Common myeloid progenitor, CD34-positive (primary cell): ENCODE measurements around the gene PPP1R3D.
"Not testable (repeated sequence)": the region's sequence is repeated elsewhere in the genome, so short reads cannot be mapped to it uniquely, and the experiment has no call there.

ENCODE experiments used
- CTCF ChIA-PET: fragments of 350-600 bp; sonication (Branson Sonifier 250); formaldehyde crosslinking; loops from one replicate; lab custom pipeline; 2021; ENCODE audit warnings: antibody characterized with exemption; lab: Charles Lee
- POLR2A ChIA-PET: fragments of 350-600 bp; sonication (Branson Sonifier 250); formaldehyde crosslinking; loops from one replicate; lab custom pipeline; 2021; ENCODE audit warnings: antibody characterized with exemption; lab: Charles Lee
- DNase-seq, 3 donors: peaks; one replicate each; pipeline versions ENCODE4 v3.0.0 to v3.0.0-alpha.2; 2013
- H3K27ac ChIP-seq, 2 experiments: 1 replicate in 1 of 2; 2 replicates in 1 of 2; pipeline ENCODE4 v1.7.0; 2013; ENCODE audit warnings: inconsistent platforms in 2 of 2, low read length in 2 of 2, mild to moderate bottlenecking in 2 of 2, low read depth in 1 of 2, moderate library complexity in 1 of 2; ENCODE audit not compliant: severe bottlenecking in 2 of 2, insufficient read depth in 1 of 2, poor library complexity in 1 of 2
- H3K27me3 ChIP-seq, 5 experiments: replicated peaks in 2 of 5; 1 replicate in 3 of 5; 2 replicates in 2 of 5; pipeline versions ENCODE4 v1.6.1 to v1.7.0; 2013; ENCODE audit warnings: low read length in 4 of 5, mild to moderate bottlenecking in 2 of 5, moderate library complexity in 2 of 5, inconsistent platforms in 1 of 5; ENCODE audit not compliant: insufficient read depth in 5 of 5, control insufficient read depth in 4 of 5
- H3K36me3 ChIP-seq, 4 experiments: 1 replicate in 2 of 4; 2 replicates in 2 of 4; pipeline versions ENCODE4 v1.6.1 to v1.7.0; 2013; ENCODE audit warnings: low read length in 3 of 4, control low read depth in 1 of 4, mild to moderate bottlenecking in 1 of 4; ENCODE audit not compliant: control insufficient read depth in 4 of 4, insufficient read depth in 4 of 4
- H3K4me1 ChIP-seq, 4 experiments: 1 replicate in 3 of 4; 2 replicates in 1 of 4; pipeline versions ENCODE4 v1.6.1 to v1.7.1; 2013; ENCODE audit warnings: low read length in 3 of 4, mild to moderate bottlenecking in 3 of 4, control low read depth in 1 of 4, inconsistent platforms in 1 of 4, moderate library complexity in 1 of 4; ENCODE audit not compliant: control insufficient read depth in 4 of 4, insufficient read depth in 4 of 4; ENCODE audit errors: control extremely low read depth in 1 of 4
- H3K4me3 ChIP-seq, 7 experiments: 1 replicate in 4 of 7; 2 replicates in 3 of 7; pipeline versions ENCODE4 v1.5.1 to v1.7.0; 2013; ENCODE audit warnings: mild to moderate bottlenecking in 7 of 7, low read length in 6 of 7, moderate library complexity in 6 of 7, inconsistent platforms in 2 of 7, low read depth in 2 of 7, control low read depth in 1 of 7; ENCODE audit not compliant: insufficient read depth in 4 of 7, control insufficient read depth in 1 of 7; ENCODE audit errors: extremely low read depth in 1 of 7
- H3K9me3 ChIP-seq, 5 experiments: 1 replicate in 4 of 5; 2 replicates in 1 of 5; pipeline versions ENCODE4 v1.6.1 to v1.7.1; 2013; ENCODE audit warnings: low read length in 4 of 5, mild to moderate bottlenecking in 2 of 5, inconsistent platforms in 1 of 5, low read depth in 1 of 5, moderate library complexity in 1 of 5; ENCODE audit not compliant: control insufficient read depth in 4 of 5, insufficient read depth in 2 of 5; ENCODE audit errors: control extremely low read depth in 1 of 5
- WGBS: methylation state at CpG from one replicate; pipeline ENCODE4 v1.1.5; 2013; ENCODE audit not compliant: insufficient coverage; 5-methylcytosine and 5-hydroxymethylcytosine counted together

The PPP1R3D gene

GRCh38 chr20:59908855-59909254 is 31.2 kb downstream of the PPP1R3D start:
- no peak overlapping the region for H3K4me3 ChIP-seq
- no peaks in the 10 kb centered on the region for H3K4me1 ChIP-seq
- no peak overlapping the region for H3K27ac ChIP-seq
- H3K27me3 ChIP-seq = peaks cover 0 to 6% (median 0%) of the 10 kb centered on the region in 5 experiments
- H3K9me3 ChIP-seq = no peaks in the 10 kb centered on the region
- ChIA-PET CTCF (no interaction called here), POLR2A (no interaction called here)
- WGBS = 95% methylated on average over 5 of the region's 5 CpGs
- H3K36me3 ChIP-seq = no peaks in the 10 kb centered on the region
- DNase-seq = no peak

- no CpG with 5 or more reads among the region's 1 CpG for WGBS
- DNase-seq = no peak
- H3K36me3 ChIP-seq = no peaks in the 10 kb centered on the region
- POLR2A ChIA-PET = no interaction called here
- no peak overlapping the region for H3K27ac ChIP-seq
- no peaks in the 10 kb centered on the region for H3K9me3 ChIP-seq
- H3K27me3 ChIP-seq = peaks cover 0 to 6% (median 0%) of the 10 kb centered on the region in 5 experiments
- CTCF ChIA-PET = no interaction called here
- H3K4me3 ChIP-seq = no peak overlapping the region
- H3K4me1 ChIP-seq = no peaks in the 10 kb centered on the region
Observed at GRCh38 chr20:59903621-59904020, 36.5 kb downstream of the PPP1R3D start.

GRCh38 chr20:59902470-59902869 is 37.6 kb downstream of the PPP1R3D start:
- Histone ChIP-seq H3K36me3 (no peaks in the 10 kb centered on the region), H3K9me3 (no peaks in the 10 kb centered on the region), H3K4me3 (no peak overlapping the region), H3K27ac (no peak overlapping the region), H3K4me1 (no peaks in the 10 kb centered on the region), H3K27me3 (peaks cover 0 to 5% (median 0%) of the 10 kb centered on the region in 5 experiments)
- WGBS = 93% methylated on average over 2 of the region's 3 CpGs
- ChIA-PET POLR2A (no interaction called here), CTCF (no interaction called here)
- no peak for DNase-seq

GRCh38 chr20:59895908-59896307 is 44.2 kb downstream of the PPP1R3D start:
- Histone ChIP-seq H3K4me3 (no peak overlapping the region), H3K4me1 (no peaks in the 10 kb centered on the region), H3K9me3 (no peaks in the 10 kb centered on the region), H3K27ac (no peak overlapping the region), H3K27me3 (peaks cover 0 to 8% (median 0%) of the 10 kb centered on the region in 5 experiments), H3K36me3 (no peaks in the 10 kb centered on the region)
- POLR2A ChIA-PET = no interaction called here
- no CpG with 5 or more reads among the region's 1 CpG for WGBS
- CTCF ChIA-PET = no interaction called here
- DNase-seq = no peak

- no peaks in the 10 kb centered on the region for H3K36me3 ChIP-seq
- no peak for DNase-seq
- H3K27me3 ChIP-seq = peaks cover 0 to 5% (median 0%) of the 10 kb centered on the region in 5 experiments
- POLR2A ChIA-PET = no interaction called here
- H3K9me3 ChIP-seq = no peaks in the 10 kb centered on the region
- H3K4me3 ChIP-seq = no peak overlapping the region
- H3K27ac ChIP-seq = no peak overlapping the region
- no CpG with 5 or more reads among the region's 1 CpG for WGBS
- no peaks in the 10 kb centered on the region for H3K4me1 ChIP-seq
- CTCF ChIA-PET = no interaction called here
Observed at GRCh38 chr20:59891581-59891980, 48.5 kb downstream of the PPP1R3D start.

- H3K27me3 ChIP-seq, H3K4me1 ChIP-seq, H3K9me3 ChIP-seq, DNase-seq, CTCF ChIA-PET, H3K36me3 ChIP-seq, H3K4me3 ChIP-seq, H3K27ac ChIP-seq, POLR2A ChIA-PET: not testable (repeated sequence)
- 100% methylated on average over 1 of the region's 2 CpGs for WGBS
Observed at GRCh38 chr20:59890035-59890434, 50.1 kb downstream of the PPP1R3D start.

- Histone ChIP-seq H3K36me3 (no peaks in the 10 kb centered on the region), H3K4me1 (no peaks in the 10 kb centered on the region), H3K9me3 (no peaks in the 10 kb centered on the region), H3K27me3 (no peaks in the 10 kb centered on the region), H3K27ac (no peak overlapping the region), H3K4me3 (no peak overlapping the region)
- no CpG with 5 or more reads among the region's 1 CpG for WGBS
- ChIA-PET POLR2A (no interaction called here), CTCF (no interaction called here)
- DNase-seq = no peak
Observed at GRCh38 chr20:59888050-59888449, 52.1 kb downstream of the PPP1R3D start.
